Right renal pelvis (tissue), 4 donors: ENCODE measurements around the gene POC1B. TPM values are rescaled to one million over a fixed set of nuclear protein-coding genes. Genes with fewer than 3 reads are reported as not detected.
A peak's percentile ranks its signal among the peaks of the same experiment; 100 is the strongest.
"Not testable (repeated sequence)": the region's sequence is repeated elsewhere in the genome, so short reads cannot be mapped to it uniquely, and the experiment has no call there.

ENCODE experiments used
- DNase-seq, 4 donors: peaks; one replicate each; pipeline ENCODE4 v3.0.0-alpha.2; 2013; ENCODE audit warnings: low read depth in 4 of 4, low spot score in 3 of 4, missing footprints in 1 of 4
- polyA plus RNA-seq, 4 donors: library from polyadenylated mRNA; unstranded; fragments of 120-200 nt; gene quantifications; one replicate each; pipeline ENCODE4 v1.2.1, GENCODE V29; 2013; ENCODE audit not compliant: insufficient read length in 4 of 4

POC1B gene
- polyA plus RNA-seq, 4 donors: 19.7 to 24.0 (median 22.3) TPM

- DNase-seq: no peak
Observed at GRCh38 chr12:89468648-89469326, 57.1 kb downstream of the POC1B start.

DNA sequence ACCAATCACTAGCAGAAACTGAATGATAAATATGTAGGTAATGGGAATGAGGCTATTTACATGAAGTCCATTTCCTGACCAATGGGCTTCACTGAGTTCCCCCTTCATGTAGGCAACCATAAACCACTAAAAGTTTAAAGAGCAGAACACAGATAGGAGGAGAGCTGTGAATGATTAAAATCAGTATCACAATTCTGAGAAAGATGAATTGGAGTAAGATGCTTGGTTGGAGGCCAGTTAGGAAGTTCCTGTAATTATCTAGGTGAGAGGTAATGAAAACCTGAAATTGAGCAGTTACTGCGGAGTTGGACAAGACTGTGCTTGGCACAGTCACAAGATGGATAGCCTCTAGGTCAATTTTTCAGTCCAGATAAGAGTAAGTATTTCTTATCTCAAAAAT lies 57.8 kb downstream of the POC1B start:
- no peak for DNase-seq

- DNase-seq: no peak
Observed at GRCh38 chr12:89464974-89465592, 60.8 kb downstream of the POC1B start.

- peak in 1 of 4 donors; percentile 51 for DNase-seq
Observed at GRCh38 chr12:89461649-89462612, 63.9 kb downstream of the POC1B start.

DNA sequence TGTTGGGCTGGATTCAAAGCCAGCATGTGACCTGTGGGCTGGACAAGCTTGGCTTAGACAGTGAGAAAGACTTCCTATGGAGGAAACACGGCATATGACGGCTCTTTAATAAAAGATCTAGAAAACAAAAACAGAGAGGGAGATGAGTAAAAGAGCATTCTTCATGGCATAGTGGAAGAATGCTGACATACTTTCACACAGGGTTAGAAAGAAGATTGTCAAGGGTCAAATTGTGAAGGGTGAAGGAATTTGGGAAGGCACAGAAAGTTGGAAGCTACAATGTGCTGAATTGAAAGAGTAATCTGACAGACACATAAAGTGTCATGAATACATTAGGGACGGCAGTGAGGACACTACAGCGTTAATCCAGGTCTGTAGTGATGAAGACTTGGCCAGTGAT lies 64.7 kb downstream of the POC1B start:
- no peak for DNase-seq

- DNase-seq: not testable (repeated sequence)
Observed at GRCh38 chr12:89459279-89459678, 66.6 kb downstream of the POC1B start.

DNA sequence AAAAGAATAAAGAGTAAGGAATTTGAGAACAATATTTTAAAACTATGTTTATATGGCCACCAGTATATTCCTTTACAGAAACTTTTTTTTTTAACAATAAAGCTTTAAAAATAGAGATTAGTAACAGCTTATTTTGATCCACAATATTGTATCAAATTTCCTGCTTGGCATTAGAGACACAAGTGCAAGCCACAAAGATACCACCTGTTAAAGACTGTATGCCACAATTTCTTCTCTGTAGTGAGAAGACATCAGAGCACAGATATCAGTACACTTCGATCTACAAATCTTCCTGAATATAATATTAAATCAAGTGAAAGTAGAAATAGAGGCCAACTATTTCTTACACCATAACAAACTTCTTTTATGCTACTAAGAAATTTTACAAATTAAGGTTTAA lies 69.3 kb downstream of the POC1B start:
- no peak for DNase-seq

DNA sequence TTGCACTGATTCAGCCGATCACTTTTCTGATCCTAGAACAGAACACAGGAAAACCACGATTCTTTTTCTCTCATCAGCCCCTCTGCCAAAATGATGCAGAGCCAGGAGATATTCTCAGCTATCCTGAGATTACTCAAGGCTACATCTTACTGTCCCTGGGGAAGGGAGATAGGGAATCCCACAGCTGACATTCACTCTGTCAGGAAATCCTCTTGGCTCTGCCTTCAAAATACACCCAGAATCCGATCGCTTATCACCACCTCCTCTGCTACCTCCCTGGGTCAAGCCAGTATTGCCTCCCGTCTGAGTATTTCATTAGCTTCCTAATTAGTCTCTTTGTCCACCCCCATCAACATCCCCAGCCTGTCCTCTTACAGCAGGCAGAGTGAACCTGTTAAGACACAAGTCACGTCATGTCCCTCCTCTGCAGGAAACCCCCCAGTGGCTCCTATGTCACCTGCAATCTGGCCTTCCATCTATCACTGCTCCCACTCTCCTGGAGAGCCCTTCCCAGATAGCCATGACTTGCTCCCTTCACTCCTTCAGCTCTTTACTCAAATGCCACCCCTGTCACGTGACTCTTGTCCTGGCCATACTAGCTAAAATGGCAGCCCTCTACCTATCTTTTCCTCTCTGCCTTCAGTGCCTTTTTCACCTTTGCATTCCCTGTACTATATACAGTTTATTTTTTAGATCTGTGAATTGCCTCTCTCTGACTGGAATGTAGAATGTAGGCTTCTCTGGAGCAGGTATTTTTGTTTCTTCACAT lies 71.6 kb downstream of the POC1B start:
- no peak for DNase-seq

DNA sequence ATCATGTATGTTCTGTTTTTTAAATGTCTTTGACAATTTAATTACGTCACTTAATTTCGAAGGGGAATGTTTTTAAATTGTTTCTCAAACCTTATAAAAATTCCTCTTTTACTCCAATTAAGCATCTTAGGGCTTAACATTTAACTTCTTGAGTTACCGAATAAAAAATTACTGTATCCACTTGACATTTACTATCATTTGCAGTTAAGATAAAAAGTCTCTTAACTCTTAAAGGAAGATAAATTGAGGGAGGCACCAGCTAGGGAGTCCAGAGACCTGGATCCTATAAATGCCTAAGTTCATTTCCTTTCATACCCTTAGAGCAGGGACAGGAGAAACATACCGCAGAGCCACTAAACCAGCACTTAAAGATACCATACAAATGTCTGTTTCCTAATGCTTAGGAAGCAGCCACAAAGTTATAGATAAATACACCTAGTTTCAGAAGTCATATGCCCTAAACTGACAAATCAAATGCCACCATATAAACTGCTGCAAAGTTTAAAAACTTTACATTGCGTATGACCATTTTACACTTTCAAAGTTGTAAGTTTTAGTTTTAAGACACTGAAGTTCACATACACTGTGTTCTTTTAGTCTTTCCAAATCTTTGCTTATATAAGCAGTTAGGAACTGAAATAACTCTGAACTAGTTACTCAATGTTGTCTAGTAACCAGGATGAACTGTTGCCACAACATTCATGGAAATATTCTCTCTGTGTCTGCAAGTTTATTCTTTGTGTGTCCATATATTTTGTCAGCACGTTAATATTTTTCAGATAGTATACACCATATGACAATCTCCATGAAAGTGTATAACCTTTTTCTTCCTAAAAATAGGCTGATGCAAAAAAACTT lies 72.5 kb downstream of the POC1B start:
- no peak for DNase-seq

GRCh38 chr12:89451841-89452251 lies 74.0 kb downstream of the POC1B start:
- DNase-seq: no peak

- no peak for DNase-seq
Observed at GRCh38 chr12:89450907-89451306, 74.9 kb downstream of the POC1B start.

GRCh38 chr12:89448951-89449371 lies 76.9 kb downstream of the POC1B start:
- DNase-seq: no peak

DNA sequence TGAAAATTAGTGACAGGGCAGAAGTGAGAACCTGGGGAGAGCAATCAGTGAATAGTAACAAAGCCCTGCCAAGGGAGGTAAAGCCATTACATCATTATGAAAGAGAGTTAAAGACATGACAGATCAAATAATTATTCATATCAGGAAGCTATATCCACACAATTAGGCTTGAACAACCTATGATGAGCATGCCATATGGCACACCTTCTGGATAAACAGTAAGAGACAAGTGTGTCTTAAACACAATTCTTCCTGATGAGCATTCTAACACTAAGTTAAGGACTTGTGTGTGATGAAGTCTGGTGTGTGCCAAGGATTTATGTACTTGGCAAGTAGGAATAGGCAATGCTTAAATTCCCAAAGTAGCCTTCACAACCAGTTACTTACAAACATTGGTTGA lies 77.3 kb downstream of the POC1B start:
- no peak for DNase-seq

GRCh38 chr12:89439941-89440340 lies 85.9 kb downstream of the POC1B start:
- DNase-seq: no peak

DNA sequence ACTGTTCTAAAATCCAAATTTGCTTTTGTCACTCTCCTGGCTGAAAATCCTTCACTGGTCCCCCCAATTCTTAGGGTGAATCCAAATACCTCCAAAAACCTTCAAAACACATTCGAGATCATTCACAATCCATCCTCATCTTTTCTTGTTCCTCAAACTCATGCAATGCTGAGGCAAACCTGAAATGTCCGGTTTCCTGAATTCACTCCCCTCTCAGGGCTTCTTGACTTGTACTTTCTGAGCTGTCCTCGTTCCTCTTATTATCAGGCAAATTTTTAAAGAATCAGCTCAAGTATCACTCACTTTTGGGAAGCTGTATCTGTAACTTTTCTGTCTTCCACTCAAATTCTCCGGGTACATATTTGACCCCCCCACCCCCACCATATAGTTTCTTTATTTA lies 88.6 kb downstream of the POC1B start:
- no peak for DNase-seq

DNA sequence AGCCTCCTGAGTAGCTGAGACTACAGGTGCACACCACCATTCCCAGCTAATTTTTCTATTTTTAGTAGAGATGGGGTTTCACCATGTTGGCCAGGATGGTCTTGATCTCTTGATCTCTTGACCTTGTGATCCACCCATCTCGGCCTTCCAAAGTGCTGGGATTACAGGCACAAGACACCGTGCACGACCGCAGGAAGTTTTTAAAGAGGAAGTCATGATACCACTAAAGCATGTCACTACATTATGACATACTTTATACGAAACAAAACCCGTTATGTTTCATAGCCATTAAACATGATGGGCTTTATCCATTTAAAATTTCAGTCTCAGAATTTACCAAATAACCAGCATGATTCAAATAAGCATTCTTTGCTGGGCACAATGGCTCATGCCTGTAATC lies 89.8 kb downstream of the POC1B start:
- no peak for DNase-seq

- DNase-seq: no peak
Observed at GRCh38 chr12:89433634-89434033, 92.2 kb downstream of the POC1B start.

- DNase-seq: no peak
Observed at GRCh38 chr12:89432396-89432795, 93.5 kb downstream of the POC1B start.

- no peak for DNase-seq
Observed at GRCh38 chr12:89429528-89429927, 96.3 kb downstream of the POC1B start.
